Calu3 (cell line): ENCODE measurements around the gene SNTG2. TPM values are rescaled to one million over a fixed set of nuclear protein-coding genes. Genes with fewer than 3 reads are reported as not detected.

Experiments
- BruUV-seq: library from RNA; stranded (reverse); fragments of 400-500 nt; replicated peaks from 2 replicates; lab custom pipeline; 2021; lab: Mats Ljungman, UMichigan
- CTCF ChIA-PET: fragments of 300-600 bp; sonication (Branson Sonifier 250); formaldehyde crosslinking; loops from one replicate; lab custom pipeline; 2022; ENCODE audit warnings: antibody characterized with exemption; lab: Charles Lee
- DNase-seq: peaks from one replicate; pipeline ENCODE4 v3.0.0; 2022
- H3K27ac Mint-ChIP-seq: one replicate; pipeline ENCODE4 v1.8.0; 2022; ENCODE audit warnings: mixed read lengths; ENCODE audit not compliant: unreplicated experiment
- H3K27me3 Mint-ChIP-seq: one replicate; pipeline ENCODE4 v1.8.0; 2022; ENCODE audit warnings: mixed read lengths; ENCODE audit not compliant: unreplicated experiment
- H3K36me3 Mint-ChIP-seq: one replicate; pipeline ENCODE4 v1.8.0; 2022; ENCODE audit warnings: mild to moderate bottlenecking, moderate library complexity, mixed read lengths; ENCODE audit not compliant: insufficient read depth, unreplicated experiment
- H3K4me1 Mint-ChIP-seq: one replicate; pipeline ENCODE4 v1.8.0; 2022; ENCODE audit warnings: mild to moderate bottlenecking, low read depth, mixed read lengths; ENCODE audit not compliant: unreplicated experiment
- H3K4me3 Mint-ChIP-seq: one replicate; pipeline ENCODE4 v1.8.0; 2022; ENCODE audit warnings: mild to moderate bottlenecking, low read depth, moderate library complexity, mixed read lengths; ENCODE audit not compliant: unreplicated experiment
- H3K9me3 Mint-ChIP-seq: one replicate; pipeline ENCODE4 v1.8.0; 2022; ENCODE audit warnings: low read depth, mixed read lengths; ENCODE audit not compliant: unreplicated experiment
- CTCF ChIP-seq: fragments of 200-600 bp; IDR thresholded peaks from one replicate; pipeline ENCODE4 v1.8.0; 2022; ENCODE audit warnings: antibody characterized with exemption; ENCODE audit not compliant: unreplicated experiment
- intact Hi-C: fragments of 100-400 bp; cut with micrococcal nuclease; formaldehyde crosslinking; loops from one replicate; pipeline ENCODE4 v1.10.0; 2022; ENCODE audit not compliant: unreplicated experiment
- total RNA-seq: library from RNA; stranded (reverse); gene quantifications from 2 replicates; pipeline ENCODE4 v1.2.3, GENCODE V29; 2022

The SNTG2 gene
- total RNA-seq, 1 experiment from 2014 or later = not detected

DNA sequence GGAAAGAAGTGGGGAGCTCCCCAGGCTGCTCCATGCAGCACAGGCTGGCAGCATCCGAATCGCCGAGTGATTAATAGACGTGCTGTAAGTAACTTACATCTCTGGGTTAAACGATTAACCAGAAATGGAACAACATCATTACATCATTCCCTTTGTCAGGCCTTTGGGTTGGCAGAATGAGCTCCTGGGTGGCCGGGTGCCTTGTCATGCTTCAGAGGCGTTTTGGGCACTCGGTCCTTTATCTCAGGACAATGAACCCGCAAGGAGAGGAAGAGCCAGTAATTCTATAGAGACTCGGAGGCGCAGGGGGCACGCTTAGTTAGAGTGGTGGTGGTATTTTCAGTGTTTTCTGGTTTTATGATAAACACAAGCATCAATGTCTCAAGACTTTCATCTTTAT lies 315.7 kb downstream of the SNTG2 start:
- DNase-seq = no peak
- no peaks in the 10 kb centered on the region for H3K4me1 Mint-ChIP-seq
- TF ChIP-seq CTCF = no peak
- H3K4me3 Mint-ChIP-seq = no peak overlapping the region
- BruUV-seq = no TSS peak
- H3K27ac Mint-ChIP-seq = no peak overlapping the region
- peaks cover 20% of the 10 kb centered on the region for H3K9me3 Mint-ChIP-seq
- H3K36me3 Mint-ChIP-seq = no peaks in the 10 kb centered on the region
- no peaks in the 10 kb centered on the region for H3K27me3 Mint-ChIP-seq
- intact Hi-C loops = no loop called here
- CTCF ChIA-PET = no interaction called here

DNA sequence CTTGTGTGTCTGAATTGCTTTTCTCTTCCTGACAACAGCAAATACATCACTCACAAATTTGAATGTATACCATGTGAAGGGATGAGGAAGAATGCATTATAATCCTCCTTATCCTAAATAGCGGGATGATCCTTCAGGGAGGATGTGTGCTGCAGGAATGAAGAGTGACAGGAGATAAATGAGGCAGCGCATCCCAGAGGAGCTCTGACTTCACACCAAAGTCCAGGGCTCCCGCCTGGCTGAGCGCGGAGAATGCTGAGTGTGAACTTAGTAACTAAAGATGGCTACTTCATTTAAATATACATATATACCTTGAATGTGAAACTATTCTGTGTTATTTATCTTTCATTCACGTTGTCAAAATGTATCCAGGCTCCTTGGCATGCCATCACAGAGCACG lies 317.4 kb downstream of the SNTG2 start:
- H3K4me3 Mint-ChIP-seq = no peak overlapping the region
- DNase-seq = no peak
- CTCF ChIA-PET = interaction anchor here (0.8 kb wide), 1 partner anchor 10 kb away, joined by 3 read pairs; no protein-coding TSS in a partner anchor
- TF ChIP-seq CTCF = no peak
- intact Hi-C loops = no loop called here
- no peaks in the 10 kb centered on the region for H3K36me3 Mint-ChIP-seq
- H3K9me3 Mint-ChIP-seq = peaks cover 14% of the 10 kb centered on the region
- no TSS peak for BruUV-seq
- no peaks in the 10 kb centered on the region for H3K27me3 Mint-ChIP-seq
- H3K27ac Mint-ChIP-seq = no peak overlapping the region
- no peaks in the 10 kb centered on the region for H3K4me1 Mint-ChIP-seq

DNA sequence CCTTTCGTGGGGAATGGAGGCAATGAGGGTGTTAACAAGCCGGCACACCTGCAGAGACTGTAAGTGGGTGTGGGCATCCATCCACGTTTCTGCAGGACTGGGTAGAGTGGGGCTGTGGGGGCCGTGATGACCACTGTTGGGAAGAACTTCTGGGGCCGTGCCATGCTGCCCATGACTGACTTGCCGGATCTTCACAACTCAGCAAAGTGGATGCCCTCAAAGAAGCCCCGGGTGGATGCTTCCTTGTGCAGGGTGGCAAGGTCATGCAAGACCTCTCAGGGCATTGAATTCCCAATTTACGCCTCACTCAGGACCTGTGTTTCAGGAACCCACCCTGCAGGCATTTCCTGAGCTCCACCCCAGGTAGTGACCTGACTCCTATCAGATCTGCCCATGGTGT lies 319.2 kb downstream of the SNTG2 start:
- BruUV-seq = no TSS peak
- no peaks in the 10 kb centered on the region for H3K4me1 Mint-ChIP-seq
- no peaks in the 10 kb centered on the region for H3K36me3 Mint-ChIP-seq
- CTCF ChIA-PET = no interaction called here
- no peak for TF ChIP-seq CTCF
- no peak overlapping the region for H3K4me3 Mint-ChIP-seq
- H3K9me3 Mint-ChIP-seq = peaks cover 22% of the 10 kb centered on the region
- no peak overlapping the region for H3K27ac Mint-ChIP-seq
- intact Hi-C loops = no loop called here
- no peaks in the 10 kb centered on the region for H3K27me3 Mint-ChIP-seq
- no peak for DNase-seq

GRCh38 chr2:1272835-1273234 lies 322.2 kb downstream of the SNTG2 start:
- intact Hi-C loops = no loop called here
- H3K27ac Mint-ChIP-seq = no peak overlapping the region
- no TSS peak for BruUV-seq
- H3K4me3 Mint-ChIP-seq = no peak overlapping the region
- H3K9me3 Mint-ChIP-seq = peaks cover 17% of the 10 kb centered on the region
- CTCF ChIA-PET = no interaction called here
- H3K36me3 Mint-ChIP-seq = no peaks in the 10 kb centered on the region
- no peak for DNase-seq
- H3K4me1 Mint-ChIP-seq = no peaks in the 10 kb centered on the region
- no peak for TF ChIP-seq CTCF
- no peaks in the 10 kb centered on the region for H3K27me3 Mint-ChIP-seq

- no peaks in the 10 kb centered on the region for H3K27me3 Mint-ChIP-seq
- H3K4me1 Mint-ChIP-seq = no peaks in the 10 kb centered on the region
- H3K27ac Mint-ChIP-seq = no peak overlapping the region
- CTCF ChIA-PET = no interaction called here
- DNase-seq = no peak
- no peaks in the 10 kb centered on the region for H3K36me3 Mint-ChIP-seq
- no TSS peak for BruUV-seq
- no peak for TF ChIP-seq CTCF
- no peak overlapping the region for H3K4me3 Mint-ChIP-seq
- H3K9me3 Mint-ChIP-seq = peaks cover 19% of the 10 kb centered on the region
- intact Hi-C loops = no loop called here
Observed at GRCh38 chr2:1277634-1278033, 327.0 kb downstream of the SNTG2 start.
